ENCODE results near the gene SPECC1. TPM values are rescaled to one million over a fixed set of nuclear protein-coding genes. Genes with fewer than 3 reads are reported as not detected.

SPECC1 gene
- total and polyA plus RNA-seq, 10 of the 15 experiments (the other 5 are each of a cell fraction or from before 2014, with no cell fraction given) = 6.4 to 40.6 (median 23.9) TPM

DNA sequence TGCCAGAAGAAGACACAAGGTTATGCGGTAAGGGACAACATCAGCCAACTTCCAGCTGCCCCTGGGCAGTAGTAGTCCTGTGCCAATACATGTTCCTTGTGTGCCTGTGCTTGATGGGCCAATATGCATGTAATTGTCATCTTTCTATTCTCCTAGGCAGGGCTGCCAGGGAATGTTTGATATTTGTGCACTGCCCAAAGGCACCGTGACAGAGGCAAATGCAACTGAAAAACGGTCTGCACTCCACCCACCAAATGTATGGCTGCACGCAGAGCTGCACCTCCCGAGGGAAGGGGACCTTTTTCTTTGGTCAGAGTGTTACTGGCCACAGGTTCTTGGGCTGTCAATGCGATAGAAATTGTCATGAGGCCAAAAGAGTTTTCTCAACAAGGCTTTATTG is 251.1 kb downstream of the SPECC1 start (continued):
- no peak for TF ChIP-seq CEBPZ (IDR thresholded peaks at IDR 0.05; ENCODE audit: low read depth, low read length)
- no peak for TF ChIP-seq ZBTB4 (CRISPR knock-in tag; IDR thresholded peaks at IDR 0.05)
- no peak for TF ChIP-seq ASH2L (IDR thresholded peaks at IDR 0.05; ENCODE audit: borderline replicate concordance, low read depth)

DNA sequence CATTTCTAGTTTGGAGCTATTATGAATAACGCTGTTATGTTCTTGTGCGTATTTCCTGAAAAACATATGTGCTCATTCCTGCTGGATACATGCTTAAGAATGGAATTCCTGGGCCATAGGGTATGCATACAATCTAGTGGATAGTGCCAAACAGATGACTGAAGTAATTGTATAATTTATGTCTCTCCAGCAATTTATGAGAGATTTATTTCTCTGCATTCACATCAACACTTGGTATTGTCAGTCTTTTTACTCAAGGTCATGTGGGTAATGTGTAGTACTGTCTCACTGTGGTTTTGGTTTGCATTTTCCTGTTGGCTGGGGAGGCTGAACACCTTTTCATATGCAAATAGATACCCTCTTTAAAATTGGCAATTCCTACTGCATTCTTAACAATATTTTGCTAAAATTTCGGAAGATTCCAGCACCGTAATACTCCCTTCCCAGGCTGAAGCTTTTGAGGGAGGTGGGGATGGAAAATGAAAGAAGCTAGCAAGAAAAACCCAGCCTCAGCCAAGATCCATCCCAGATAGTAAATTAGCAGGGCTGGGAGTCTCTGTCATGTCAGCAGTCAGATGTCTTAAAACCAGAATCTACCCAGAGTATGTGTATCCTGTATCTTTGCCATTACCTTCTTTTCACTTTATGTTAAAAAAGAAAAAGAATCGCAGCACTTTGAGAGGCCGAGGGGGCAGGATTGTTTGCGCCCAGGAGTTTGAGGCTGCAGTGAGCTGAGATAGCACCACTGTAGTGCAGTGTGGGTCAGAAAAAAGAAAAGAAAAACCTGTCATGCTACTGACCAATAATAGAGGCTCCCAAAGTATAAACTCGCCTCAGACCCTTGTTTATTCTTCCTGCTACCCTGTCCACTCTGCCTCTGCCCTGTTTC is 253.3 kb downstream of the SPECC1 start:
- H3K27me3 ChIP-seq (replicated peaks in 1 of 2; ENCODE audit: control insufficient read depth in 2 of 2, insufficient read depth in 2 of 2, low read length in 1 of 2) = no peaks in the 10 kb centered on the region
- DNase-seq (ENCODE audit: low read depth, low spot score) = no peak
- H3K36me3 ChIP-seq (ENCODE audit: control insufficient read depth in 2 of 2, insufficient read depth in 2 of 2, low read length in 1 of 2) = peaks cover 2 to 6% of the 10 kb centered on the region in 2 experiments
- RAD21 ChIA-PET (ENCODE audit: unreplicated experiment) = no interaction called here
- H3K79me2 ChIP-seq (ENCODE audit: control insufficient read depth, insufficient read depth, low read length) = no peaks in the 10 kb centered on the region
- H3K9ac ChIP-seq (ENCODE audit: control insufficient read depth, insufficient read depth, low read length) = no peak overlapping the region
- CTCF ChIA-PET = interaction anchor here (0.9 to 1.3 kb wide), 3 partner anchors 22 to 36 kb away, joined by 3 to 4 read pairs (median 3); no protein-coding TSS in a partner anchor
- no peak for FAIRE-seq
- BruUV-seq (replicated peaks) = no TSS peak
- SMC1A ChIA-PET (ENCODE audit: uncharacterized antibody, unreplicated experiment) = no interaction called here
- no peaks in the 10 kb centered on the region for H3K9me3 ChIP-seq (replicated peaks; ENCODE audit: control insufficient read depth, insufficient read depth, low read length)
- no peak overlapping the region for H2AFZ ChIP-seq (ENCODE audit: control insufficient read depth, low read depth, low read length)
- 98% methylated on average over 8 of the region's 8 CpGs for WGBS (ENCODE audit: insufficient coverage, insufficient replicate concordance, low lambda C conversion rate, missing lambda C conversion rate)
- TF ChIP-seq JUNB (IDR thresholded peaks at IDR 0.05) (no peak), MYB (IDR thresholded peaks at IDR 0.05; ENCODE audit: borderline replicate concordance, low read depth, low read length) (no peak), RCOR1 (conservative IDR thresholded peaks at IDR 0.05; ENCODE audit: low read depth, low read length) (no peak), SMARCA5 (IDR thresholded peaks at IDR 0.05) (no peak), NR2C2 (IDR thresholded peaks at IDR 0.05; ENCODE audit: borderline replicate concordance, control insufficient read depth, insufficient read length, low read depth) (no peak), SMAD1 (IDR thresholded peaks at IDR 0.05; ENCODE audit: low read depth, partially characterized antibody) (no peak), STAT3 (IDR thresholded peaks at IDR 0.05; ENCODE audit: low read depth, low read length) (no peak), MEF2B (IDR thresholded peaks at IDR 0.05; ENCODE audit: partially characterized antibody, poor library complexity, severe bottlenecking) (no peak)
- TF ChIP-seq, protein P1, sequence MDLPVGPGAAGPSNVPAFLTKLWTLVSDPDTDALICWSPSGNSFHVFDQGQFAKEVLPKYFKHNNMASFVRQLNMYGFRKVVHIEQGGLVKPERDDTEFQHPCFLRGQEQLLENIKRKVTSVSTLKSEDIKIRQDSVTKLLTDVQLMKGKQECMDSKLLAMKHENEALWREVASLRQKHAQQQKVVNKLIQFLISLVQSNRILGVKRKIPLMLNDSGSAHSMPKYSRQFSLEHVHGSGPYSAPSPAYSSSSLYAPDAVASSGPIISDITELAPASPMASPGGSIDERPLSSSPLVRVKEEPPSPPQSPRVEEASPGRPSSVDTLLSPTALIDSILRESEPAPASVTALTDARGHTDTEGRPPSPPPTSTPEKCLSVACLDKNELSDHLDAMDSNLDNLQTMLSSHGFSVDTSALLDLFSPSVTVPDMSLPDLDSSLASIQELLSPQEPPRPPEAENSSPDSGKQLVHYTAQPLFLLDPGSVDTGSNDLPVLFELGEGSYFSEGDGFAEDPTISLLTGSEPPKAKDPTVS (IDR thresholded peaks at IDR 0.05; ENCODE audit: low read depth, low read length) = no peak
- H3K4me2 ChIP-seq (ENCODE audit: control insufficient read depth, insufficient read depth) = no peak overlapping the region
- H4K20me1 ChIP-seq (ENCODE audit: control insufficient read depth, insufficient read depth) = no peaks in the 10 kb centered on the region
- in situ Hi-C loops (cut with MboI) (no loop called here), intact Hi-C loops (cut with micrococcal nuclease; ENCODE audit: unreplicated experiment) (no loop called here)
- no peak for ATAC-seq
- H3K27ac ChIP-seq (ENCODE audit: control insufficient read depth, insufficient read depth) = no peak overlapping the region
- POLR2A ChIA-PET = no interaction called here
- peaks cover 2% of the 10 kb centered on the region; the same call in 1 of the 2 replicates for H3K4me1 ChIP-seq (ENCODE audit: control insufficient read depth, insufficient read depth, low read length)
- H3K4me3 ChIP-seq = no peak overlapping the region
